Kidney (tissue), 11 donors: ENCODE measurements around the gene POM121C. TPM values are rescaled to one million over a fixed set of nuclear protein-coding genes. Genes with fewer than 3 reads are reported as not detected.
"Not testable (repeated sequence)": the region's sequence is repeated elsewhere in the genome, so short reads cannot be mapped to it uniquely, and the experiment has no call there.

Source experiments
- DNase-seq, 5 donors: peaks; one replicate each; pipeline ENCODE4 v3.0.0-alpha.2; 2013 to 2020
- FAIRE-seq: peaks from 2 replicates; lab custom pipeline; 2012; peaks lifted over from hg19 to GRCh38; lab: Jason Lieb, UNC
- H3K27ac ChIP-seq, 2 donors: one replicate each; pipeline ENCODE4 v1.7.0; 2013; ENCODE audit warnings: low read depth in 2 of 2, low read length in 2 of 2, inconsistent platforms in 1 of 2
- H3K27me3 ChIP-seq: one replicate; pipeline ENCODE4 v1.7.1; 2013; ENCODE audit warnings: low read length, inconsistent platforms; ENCODE audit not compliant: control insufficient read depth, insufficient read depth
- H3K36me3 ChIP-seq, 3 donors: one replicate each; pipeline versions ENCODE4 v1.7.0 to v1.7.1; 2013; ENCODE audit warnings: low read length in 3 of 3, control low read depth in 1 of 3, inconsistent platforms in 1 of 3; ENCODE audit not compliant: insufficient read depth in 3 of 3, control insufficient read depth in 2 of 3
- H3K4me1 ChIP-seq, 3 donors: one replicate each; pipeline versions ENCODE4 v1.7.0 to v1.7.1; 2013; ENCODE audit warnings: low read length in 3 of 3, inconsistent platforms in 1 of 3, low read depth in 1 of 3; ENCODE audit not compliant: control insufficient read depth in 2 of 3, insufficient read depth in 2 of 3
- H3K4me3 ChIP-seq, 3 donors: one replicate each; pipeline versions ENCODE4 v1.7.0 to v1.8.1; 2013; ENCODE audit warnings: low read length in 3 of 3, control low read depth in 1 of 3, inconsistent platforms in 1 of 3
- H3K9ac ChIP-seq, 3 donors: one replicate each; pipeline versions ENCODE4 v1.7.0 to v1.7.1; 2013; ENCODE audit warnings: low read length in 3 of 3, control low read depth in 1 of 3, inconsistent platforms in 1 of 3
- H3K9me3 ChIP-seq, 3 donors: one replicate each; pipeline versions ENCODE4 v1.7.0 to v1.7.1; 2013; ENCODE audit warnings: low read length in 3 of 3, control low read depth in 1 of 3, inconsistent platforms in 1 of 3; ENCODE audit not compliant: control insufficient read depth in 2 of 3, insufficient read depth in 1 of 3
- intact Hi-C: fragments of 100-400 bp; cut with DNase I; formaldehyde crosslinking; loops from one replicate; pipeline ENCODE4 v1.11.1; 2022
- polyA plus RNA-seq: library from polyadenylated mRNA; stranded (reverse); fragments of 350-450 nt; fragmentation: Illumina TruSeq; extraction: RNeasy Lipid Tissue Mini Kit (QIAGEN cat#74804); gene quantifications from one replicate; pipeline ENCODE4 v1.2.3, GENCODE V29; 2014; ENCODE audit warnings: low read depth, low replicate concordance; ENCODE audit not compliant: insufficient read depth
- total RNA-seq: library from RNA; stranded (reverse); fragmentation: NEBNext Ultra II Directional; extraction: Animal tissue kit (Norgen Biotek cat#: 25700); gene quantifications from one replicate; pipeline ENCODE4 v1.2.1, GENCODE V29; 2021
- donor health status: control.
- donor health status: control.
- donor health status: DM: yes; HTN: yes; CAD: no.
- donor health status: Normal renal cell carcinoma (clear cell type).

The POM121C gene
- total and polyA plus RNA-seq, 2 donors from 2014 or later, result 8.6 to 47.2 TPM

- H3K4me1 ChIP-seq, H3K4me3 ChIP-seq, H3K9me3 ChIP-seq, DNase-seq, H3K9ac ChIP-seq, intact Hi-C loops, H3K27me3 ChIP-seq, H3K36me3 ChIP-seq, FAIRE-seq, H3K27ac ChIP-seq: not testable (repeated sequence)
Measured at GRCh38 chr7:75409880-75410822, 75.9 kb downstream of the POM121C start.

DNA sequence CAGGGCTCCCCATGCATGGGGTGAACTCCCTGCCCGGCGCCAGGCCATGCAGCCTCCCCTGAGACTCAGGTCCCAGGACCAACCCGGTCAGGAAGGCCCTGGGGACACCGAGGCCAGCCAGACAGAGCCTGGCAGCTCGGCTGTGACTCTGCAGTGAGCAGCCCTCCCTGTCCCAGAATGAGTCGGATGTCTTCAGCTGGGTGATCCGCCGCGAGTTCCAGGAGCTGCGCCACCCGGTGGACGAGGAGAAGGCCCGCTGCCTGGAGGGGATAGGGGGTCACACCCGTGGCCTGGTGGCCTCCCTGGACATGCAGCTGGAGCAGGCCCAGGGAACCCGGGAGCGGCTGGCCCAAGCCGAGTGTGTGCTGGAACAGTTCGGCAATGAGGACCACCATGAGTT is 81.4 kb downstream of the POM121C start:
- H3K27me3 ChIP-seq, intact Hi-C loops, H3K4me1 ChIP-seq, FAIRE-seq, H3K27ac ChIP-seq, H3K9me3 ChIP-seq, H3K9ac ChIP-seq, H3K36me3 ChIP-seq, H3K4me3 ChIP-seq, DNase-seq: not testable (repeated sequence)

GRCh38 chr7:75403455-75404443 is 82.3 kb downstream of the POM121C start:
- DNase-seq, H3K27ac ChIP-seq, H3K36me3 ChIP-seq, H3K4me3 ChIP-seq, FAIRE-seq, H3K9me3 ChIP-seq, H3K4me1 ChIP-seq, intact Hi-C loops, H3K27me3 ChIP-seq, H3K9ac ChIP-seq: not testable (repeated sequence)

DNA sequence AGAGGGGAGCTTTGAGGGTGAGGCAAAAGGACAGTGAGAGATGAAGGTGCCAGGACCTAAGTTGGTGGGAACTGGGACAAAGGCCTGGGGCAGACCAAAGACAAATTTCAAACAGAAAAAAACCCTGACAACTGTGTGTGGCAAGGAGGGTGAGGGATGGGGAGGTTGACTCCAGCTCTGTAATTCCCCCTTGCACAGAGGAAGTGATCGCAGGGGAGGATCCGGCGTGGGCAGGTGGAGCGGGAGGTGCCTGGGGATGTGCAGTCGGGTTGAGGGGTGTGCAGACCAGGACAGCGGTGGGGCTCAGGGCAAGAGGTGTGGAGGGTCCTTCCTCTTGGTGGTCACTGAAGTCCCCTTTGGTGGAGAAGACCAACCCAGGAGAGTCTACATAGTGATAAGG is 85.5 kb downstream of the POM121C start:
- H3K9ac ChIP-seq, H3K27me3 ChIP-seq, H3K27ac ChIP-seq, intact Hi-C loops, H3K4me3 ChIP-seq, H3K4me1 ChIP-seq, FAIRE-seq, DNase-seq, H3K36me3 ChIP-seq, H3K9me3 ChIP-seq: not testable (repeated sequence)

GRCh38 chr7:75398771-75399700 is 87.1 kb downstream of the POM121C start:
- DNase-seq, H3K27ac ChIP-seq, H3K9me3 ChIP-seq, intact Hi-C loops, H3K36me3 ChIP-seq, FAIRE-seq, H3K4me3 ChIP-seq, H3K27me3 ChIP-seq, H3K4me1 ChIP-seq, H3K9ac ChIP-seq: not testable (repeated sequence)

DNA sequence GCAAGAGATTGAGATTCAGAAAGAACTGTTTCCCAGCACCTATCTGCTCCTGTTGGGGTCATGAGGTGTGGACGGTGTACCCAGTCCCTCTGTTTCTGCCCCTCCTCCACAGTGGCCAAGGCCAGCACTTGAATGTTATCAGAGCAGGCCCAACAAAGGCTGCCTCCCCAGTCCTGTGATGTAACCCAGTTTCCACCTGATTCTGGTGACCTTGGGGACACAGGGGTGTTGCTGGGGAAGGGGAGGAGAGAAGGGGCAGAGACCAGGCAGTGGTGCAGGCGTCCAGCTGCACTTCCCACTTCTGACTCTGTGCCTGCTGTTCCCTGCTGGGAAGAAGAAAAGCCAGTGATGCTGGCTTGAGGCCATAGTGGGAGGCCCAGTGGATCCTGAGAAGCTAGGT is 88.2 kb downstream of the POM121C start:
- FAIRE-seq, H3K27ac ChIP-seq, DNase-seq, intact Hi-C loops, H3K27me3 ChIP-seq, H3K9me3 ChIP-seq, H3K36me3 ChIP-seq, H3K9ac ChIP-seq, H3K4me3 ChIP-seq, H3K4me1 ChIP-seq: not testable (repeated sequence)

DNA sequence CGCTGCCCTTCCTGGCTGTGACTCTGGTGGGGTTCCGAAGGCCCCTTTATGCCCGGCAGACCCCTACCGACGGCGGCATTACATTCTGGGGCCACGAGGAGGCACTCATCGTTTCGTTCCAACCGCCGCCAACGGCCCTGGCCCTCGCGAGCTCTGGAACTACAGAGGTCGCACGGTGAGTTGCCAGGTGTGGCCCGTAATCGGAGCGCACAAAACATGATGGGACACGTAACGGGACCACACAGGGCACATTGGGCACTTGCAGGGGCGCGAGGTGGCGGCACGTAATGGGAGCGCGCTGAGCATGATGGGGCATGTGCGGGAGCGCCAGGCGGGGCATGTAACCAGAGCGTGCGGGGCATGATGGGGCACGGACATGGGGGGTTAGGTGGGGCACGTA is 90.8 kb downstream of the POM121C start, which contains the start of gene TRIM73:
Gene TRIM73, plus strand, starts transcription at position 301 of the 400 bp plus-strand sequence. CDS start 3,305 bp downstream, outside the sequence.
- FAIRE-seq, H3K27me3 ChIP-seq, DNase-seq, intact Hi-C loops, H3K4me1 ChIP-seq, H3K4me3 ChIP-seq, H3K9me3 ChIP-seq, H3K36me3 ChIP-seq, H3K9ac ChIP-seq, H3K27ac ChIP-seq: not testable (repeated sequence)
